Right renal cortex interstitium (tissue), 3 donors: ENCODE measurements around the gene MICAL2. TPM values are rescaled to one million over a fixed set of nuclear protein-coding genes. Genes with fewer than 3 reads are reported as not detected.

Experiments
- DNase-seq, 3 donors: peaks; one replicate each; pipeline ENCODE4 v3.0.0-alpha.2; 2013; ENCODE audit warnings: low read depth in 3 of 3, low spot score in 2 of 3
- polyA plus RNA-seq, 3 donors: library from polyadenylated mRNA; unstranded; fragments of 120-200 nt; gene quantifications; one replicate each; pipeline ENCODE4 v1.2.1, GENCODE V29; 2013; ENCODE audit not compliant: insufficient read length in 3 of 3

The MICAL2 gene
- polyA plus RNA-seq, 3 donors: 6.7 to 8.3 (median 7.1) TPM

GRCh38 chr11:12200279-12200990 is 90.0 kb downstream of the MICAL2 start:
- DNase-seq: no peak

DNA sequence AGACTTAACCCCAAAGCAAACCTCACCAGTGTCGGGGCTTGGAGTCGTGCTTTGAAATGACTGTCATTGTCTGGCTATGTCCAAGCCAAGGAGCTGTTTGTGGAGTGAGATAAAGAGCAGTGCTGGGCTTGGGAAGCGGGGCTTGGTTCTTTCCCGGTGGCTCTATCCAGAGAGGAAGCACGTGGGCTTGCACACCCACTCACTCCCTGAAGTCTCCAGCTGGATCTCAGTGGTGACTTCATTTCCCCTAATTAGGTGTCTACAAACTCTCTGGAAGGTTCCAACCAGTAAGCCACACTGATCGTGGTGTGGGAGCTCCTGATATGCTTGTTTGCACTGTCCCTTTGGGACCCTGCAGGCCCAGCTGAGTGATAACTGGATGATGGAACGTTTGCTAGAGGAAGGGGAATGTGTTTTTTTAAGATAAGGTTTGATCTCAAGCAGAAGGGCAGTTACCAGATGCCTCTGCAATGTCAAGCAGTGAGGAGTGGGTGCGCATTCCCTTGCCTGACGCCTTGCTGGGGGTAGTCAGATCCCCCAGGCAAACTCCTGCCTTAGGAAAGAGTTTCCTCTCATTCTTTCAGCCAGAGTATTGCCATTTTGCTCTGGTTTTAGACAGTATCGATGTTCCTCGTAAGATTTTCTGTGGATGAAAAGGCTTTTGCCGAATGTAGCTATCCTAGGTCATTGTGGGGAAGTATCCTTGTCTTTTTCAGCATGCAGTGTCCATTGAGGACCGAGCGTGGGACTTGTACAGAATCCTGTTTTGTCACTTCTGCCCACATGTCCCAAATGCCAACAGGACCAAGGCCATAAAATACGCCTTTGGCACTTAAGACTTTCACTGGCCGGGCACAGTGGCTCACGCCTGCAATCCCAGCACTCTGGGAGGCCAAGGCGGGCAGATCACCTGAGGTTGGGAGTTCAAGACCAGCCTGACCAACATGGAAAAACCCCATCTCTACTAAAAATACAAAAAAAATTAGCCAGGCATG is 90.9 kb downstream of the MICAL2 start:
- no peak for DNase-seq

GRCh38 chr11:12202661-12203310 is 92.4 kb downstream of the MICAL2 start:
- no peak for DNase-seq

DNA sequence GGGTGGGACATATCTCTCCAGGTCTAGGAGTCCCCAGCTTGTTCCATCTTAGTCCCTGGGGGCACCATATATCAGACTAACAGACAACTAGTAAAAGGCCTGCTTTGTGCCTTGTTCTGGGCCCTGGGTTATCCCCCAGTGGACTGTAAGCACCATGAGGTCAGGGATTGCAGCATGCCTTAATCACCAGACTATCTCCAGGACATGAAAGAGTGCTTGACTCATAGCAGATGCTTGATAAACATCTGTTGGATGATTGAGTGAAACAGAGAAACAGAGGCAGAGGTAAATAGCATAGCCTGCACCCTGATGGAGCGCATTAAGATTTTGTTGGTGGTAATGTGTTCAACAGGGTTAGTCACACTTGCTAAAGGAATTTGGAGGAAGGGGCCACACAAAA is 94.1 kb downstream of the MICAL2 start:
- DNase-seq: no peak

DNA sequence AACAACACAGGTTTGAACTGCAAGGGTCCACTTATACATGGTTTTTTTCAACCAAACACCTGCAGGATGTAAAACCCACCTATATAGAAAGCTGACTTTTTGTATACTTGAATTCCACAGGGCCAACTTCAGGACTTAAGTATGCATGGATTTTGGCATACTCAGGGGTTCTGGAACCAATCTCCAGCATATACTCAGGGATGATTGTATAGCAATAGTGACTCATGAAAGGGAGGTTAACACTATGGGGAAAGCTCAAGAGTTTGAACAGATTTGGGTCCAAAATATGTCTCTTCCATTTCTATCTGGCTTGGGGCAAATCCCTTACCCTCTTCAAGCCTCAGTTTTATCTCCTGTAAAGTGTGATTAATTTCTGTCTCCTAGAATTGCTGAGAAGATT is 94.9 kb downstream of the MICAL2 start:
- no peak for DNase-seq

GRCh38 chr11:12206529-12206928 is 96.1 kb downstream of the MICAL2 start:
- no peak for DNase-seq

DNA sequence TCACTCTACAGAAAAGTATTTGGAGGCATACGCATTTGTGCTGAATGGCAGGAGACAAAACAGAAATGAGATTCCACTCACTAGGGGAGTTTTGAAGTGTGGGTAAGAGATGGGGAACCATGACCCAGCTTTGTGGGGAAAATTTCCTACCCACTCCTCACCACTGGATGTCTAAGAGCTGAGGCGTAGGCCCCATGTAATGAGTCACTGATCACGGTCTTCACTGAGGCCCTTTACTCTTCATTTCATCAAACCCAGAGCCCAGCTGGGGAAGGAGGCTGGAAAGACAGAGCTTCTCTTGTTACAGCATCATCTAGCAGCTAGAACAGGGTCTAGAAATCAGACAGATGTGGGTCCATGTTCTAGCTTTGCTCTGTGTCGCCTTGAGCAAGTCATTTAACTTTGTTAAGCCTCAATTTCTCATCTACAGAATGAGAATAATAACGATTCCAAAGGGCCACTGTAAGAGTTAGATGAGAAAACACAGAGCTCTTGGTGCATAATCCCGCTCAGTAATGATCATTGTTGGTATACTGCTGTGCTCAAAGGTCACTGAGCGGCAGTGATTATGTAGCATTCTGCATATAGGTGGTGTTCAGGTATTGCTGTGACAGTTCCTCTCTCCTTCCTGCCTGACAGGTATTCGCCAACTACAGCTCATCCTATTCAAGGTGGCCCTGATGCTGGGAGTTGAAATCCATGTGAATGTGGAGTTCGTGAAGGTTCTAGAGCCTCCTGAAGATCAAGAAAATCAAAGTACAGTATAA is 97.2 kb downstream of the MICAL2 start:
- DNase-seq: no peak

DNA sequence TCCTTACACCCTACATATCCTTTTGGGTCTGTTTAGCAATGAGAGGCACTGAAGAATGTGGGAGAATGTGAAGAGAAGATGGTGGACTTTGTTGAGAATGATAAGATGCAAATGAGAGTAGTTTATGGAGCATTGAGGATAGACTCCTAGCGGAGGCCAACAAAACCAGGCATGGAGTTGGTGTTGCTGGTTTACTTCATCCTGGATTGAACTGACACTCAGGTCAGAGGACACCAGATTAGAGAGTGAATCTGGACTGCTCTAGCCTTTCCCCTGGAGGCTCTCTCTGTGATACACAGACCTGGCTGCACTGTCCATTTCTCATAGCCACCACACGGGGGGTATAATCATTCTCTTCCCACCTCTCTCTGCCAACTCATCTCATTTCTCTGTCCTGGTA is 98.7 kb downstream of the MICAL2 start:
- no peak for DNase-seq

DNA sequence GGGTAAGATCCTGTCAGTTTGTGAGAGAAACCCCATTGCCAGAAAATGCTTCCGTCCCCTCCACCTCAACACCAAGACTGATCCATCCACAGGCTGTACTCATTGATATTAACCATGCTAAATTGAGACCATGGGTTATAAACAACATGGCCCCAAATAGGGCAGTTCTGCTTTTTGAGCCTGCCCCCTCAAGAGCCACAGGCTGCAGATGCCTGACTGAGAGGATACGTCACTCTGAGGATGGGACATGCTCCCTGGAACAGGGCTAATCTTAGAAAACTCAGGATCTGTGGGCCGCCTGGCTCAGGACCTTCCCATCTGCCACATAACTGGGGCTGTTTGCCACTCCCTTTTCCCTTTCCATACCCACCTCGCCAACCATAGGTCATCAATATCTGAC is 99.8 kb downstream of the MICAL2 start:
- no peak for DNase-seq

DNA sequence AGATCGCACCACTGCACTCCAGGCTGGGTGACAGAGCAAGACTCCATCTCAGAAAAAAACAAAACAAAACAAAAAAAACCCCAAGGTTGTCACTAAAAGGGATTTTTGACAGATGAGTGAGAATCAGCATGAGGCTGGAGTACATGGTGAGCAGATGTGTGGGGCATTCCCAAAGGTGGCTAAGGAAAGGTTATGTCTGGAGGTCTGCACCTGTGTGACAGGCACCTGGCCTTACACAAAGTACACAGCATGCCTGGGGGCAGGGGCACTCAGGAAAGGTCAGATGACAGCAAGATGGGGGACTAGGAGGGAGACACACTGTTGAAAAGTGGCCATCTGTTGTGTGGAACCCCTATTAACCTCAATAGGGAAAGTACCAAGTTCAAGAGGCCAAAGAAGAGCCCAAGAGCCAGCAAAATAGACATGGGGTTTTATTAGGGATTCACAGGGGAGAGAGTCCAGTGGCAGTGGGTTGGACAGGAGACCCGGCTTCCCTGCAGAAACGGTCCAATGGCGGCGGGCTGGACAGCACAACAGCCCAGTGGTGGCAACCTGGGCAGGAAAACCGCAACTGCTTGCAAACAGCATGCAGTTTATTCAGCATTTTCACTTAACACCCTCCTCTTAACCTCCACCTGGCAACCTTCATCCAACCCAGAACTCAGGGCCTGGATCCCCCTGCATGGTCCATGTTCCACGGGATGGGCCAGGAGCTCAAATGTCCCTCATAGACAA is 101.1 kb downstream of the MICAL2 start:
- no peak for DNase-seq

DNA sequence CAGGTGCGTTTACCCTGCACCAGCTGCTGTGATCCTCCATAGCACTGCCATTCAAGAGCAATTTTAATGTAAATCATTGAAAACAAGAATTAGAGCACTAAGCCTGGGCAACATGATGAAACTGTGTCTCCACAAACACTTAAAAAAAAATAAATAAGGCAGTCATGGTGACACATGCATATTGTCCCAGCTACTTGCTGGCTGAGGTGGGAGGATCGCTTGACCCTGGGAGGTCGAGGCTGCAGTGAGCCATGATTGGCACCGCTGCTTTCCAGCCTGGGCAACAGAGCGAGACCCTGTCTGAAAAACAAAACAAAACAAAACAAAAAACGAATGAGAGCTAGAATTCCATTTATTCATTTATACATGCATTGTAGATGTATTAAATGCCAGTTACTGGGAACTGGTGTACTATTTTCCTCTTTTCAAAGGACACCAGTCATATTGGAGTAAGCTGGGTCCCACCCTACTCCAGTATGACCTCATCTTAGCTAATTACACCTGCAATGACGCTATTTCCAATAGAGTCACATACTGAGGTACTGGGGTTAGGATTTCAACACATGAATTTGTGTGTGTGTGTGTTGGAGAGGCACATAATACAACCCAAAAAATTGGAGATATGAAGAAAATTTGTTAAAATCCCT is 101.9 kb downstream of the MICAL2 start:
- no peak for DNase-seq

DNA sequence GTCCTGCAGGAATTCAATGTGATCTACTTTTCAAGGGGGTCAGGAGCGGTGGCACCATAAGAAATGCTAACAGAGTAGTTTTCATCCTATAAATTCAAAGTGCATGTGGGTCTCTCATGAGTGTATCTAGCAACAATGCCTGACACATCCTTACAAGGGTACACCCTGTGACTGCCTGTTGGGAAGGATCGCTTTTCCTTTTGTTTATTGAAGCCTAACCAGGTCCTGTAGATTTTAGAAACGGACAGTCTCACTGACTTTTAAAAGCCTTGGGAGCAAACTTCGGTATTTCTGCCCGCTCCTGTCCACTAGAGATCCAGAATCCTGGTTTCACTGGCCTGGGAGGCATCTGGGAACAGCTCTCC is 102.4 kb downstream of the MICAL2 start:
- no peak for DNase-seq

DNA sequence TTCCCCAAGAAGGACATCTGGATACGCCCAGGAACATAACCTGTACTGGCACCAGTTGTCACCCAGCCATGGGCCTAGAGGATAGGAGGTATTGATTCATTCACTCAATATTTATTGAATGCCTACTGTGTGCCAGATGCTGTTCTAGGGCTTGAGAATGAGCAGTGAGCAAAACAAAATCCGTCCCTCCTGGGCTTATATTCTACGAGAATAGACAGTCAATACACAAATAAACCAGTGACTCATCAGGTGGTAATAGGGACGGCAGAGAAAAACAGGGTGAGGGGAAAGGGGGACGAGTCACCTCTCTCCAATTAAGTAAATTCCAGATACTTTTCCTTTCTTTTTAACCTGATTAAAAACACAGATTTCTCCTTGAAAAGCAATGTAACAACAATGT is 103.5 kb downstream of the MICAL2 start:
- no peak for DNase-seq

DNA sequence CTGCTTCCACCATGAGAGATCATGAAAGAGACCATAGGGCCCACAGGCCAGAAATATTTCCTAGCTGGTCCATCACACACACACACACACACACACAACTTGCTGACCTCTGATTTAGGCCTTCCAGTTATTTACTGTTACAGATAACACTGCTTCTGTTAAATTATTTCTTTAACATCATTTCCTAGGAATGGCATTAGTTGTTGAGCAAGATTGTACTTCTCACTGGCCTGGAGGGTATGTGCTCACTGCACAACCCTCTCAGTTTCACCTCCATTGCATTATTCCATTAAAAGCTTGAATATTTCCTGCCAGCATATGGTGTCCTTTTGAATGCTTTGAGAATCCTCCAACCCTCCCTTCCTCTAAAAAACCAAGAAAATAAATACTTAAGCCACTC is 104.4 kb downstream of the MICAL2 start:
- DNase-seq: no peak

DNA sequence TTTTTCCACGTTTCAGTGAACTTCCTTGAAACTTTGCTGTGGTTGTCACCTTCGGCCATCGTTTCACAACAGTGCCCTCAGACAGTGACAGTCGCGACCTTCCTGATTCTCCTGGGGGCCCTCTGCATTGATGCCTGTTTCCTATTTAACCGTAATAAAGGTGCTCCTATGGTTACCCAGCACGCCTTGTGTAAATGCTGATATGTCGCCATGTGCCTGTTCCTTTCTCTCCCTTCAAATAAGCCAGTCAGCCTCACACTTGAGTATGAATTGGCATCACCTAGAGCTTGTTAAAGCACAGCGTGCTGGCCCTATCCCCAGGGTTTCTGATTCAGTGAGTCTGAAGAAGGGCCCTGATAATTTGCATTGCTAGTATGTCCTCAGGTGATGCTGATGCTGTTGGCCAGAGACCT is 104.8 kb downstream of the MICAL2 start:
- no peak for DNase-seq

GRCh38 chr11:12216041-12216451 is 105.7 kb downstream of the MICAL2 start:
- DNase-seq: no peak

DNA sequence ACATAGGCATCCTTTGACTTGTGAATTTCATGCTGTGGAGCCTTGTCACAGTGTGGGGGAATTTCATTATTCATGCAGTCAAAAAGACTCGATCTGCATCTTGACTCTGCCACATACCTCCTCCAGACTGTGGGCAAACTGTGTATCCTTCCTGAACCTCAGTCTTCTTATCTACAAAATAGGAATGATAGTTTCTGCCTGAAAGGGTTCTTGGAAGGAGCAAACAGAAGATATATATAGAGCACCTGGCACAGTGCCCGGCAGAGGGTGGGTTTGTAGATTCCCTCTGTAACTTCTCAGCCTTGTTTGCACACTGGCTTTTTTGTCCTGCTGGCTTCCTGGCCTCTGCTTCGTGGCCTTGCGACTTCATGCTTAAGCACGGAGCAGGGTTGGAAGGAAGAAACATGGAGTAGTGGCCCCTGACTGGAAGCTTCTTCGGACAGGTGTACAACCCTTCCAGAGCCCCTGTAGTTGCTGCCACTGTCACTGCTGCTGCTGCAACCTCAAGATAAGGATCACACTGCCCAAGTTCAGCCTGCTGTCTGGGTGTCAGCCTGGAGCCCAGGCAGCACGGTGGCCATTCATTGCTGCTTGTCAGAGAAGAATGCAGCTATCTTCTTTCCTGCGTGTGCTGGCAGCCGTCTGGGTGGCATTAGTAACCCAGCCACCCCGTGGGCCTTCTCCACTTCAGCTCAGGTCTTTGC is 106.4 kb downstream of the MICAL2 start:
- DNase-seq: no peak

DNA sequence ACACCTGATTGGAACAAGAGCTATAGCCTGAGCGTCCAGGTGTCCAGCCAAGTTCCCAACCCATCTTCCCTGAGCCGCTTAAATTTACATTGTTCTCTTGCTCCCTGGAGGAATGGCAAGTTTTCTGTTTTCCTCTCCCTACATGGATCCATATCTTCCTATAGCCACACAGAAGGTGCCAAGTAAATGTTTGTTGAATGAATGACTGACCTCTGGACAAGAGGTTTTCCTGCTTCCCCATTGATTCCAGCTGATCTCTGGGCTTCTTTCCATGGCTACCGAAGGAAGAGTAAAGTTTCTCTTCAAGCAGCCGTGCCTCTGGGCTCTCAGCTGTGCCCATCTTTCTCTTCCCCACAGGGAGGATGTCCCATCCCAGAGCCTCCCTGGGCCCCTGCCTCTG is 107.5 kb downstream of the MICAL2 start:
- no peak for DNase-seq

DNA sequence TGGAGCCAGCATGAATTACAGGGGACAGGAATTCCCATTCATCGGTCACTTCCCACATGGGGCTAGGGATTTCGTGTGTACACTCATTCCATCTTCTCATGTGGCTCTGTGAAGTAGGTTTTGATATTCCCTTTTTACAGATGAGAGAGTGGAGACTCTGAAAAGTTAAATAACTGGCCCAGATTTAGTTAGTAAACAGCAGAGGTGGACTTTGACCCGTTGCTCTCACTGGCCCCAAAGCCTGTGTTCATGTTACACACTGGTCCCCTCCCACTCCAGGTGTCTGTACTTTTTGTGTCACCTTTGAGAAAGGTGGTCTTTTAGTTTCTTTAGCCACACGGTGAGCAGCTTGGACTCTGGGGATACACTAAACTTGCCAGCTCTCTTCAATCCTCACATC is 108.5 kb downstream of the MICAL2 start:
- DNase-seq: no peak
